ENCODE results near the gene SRPK1. TPM values are rescaled to one million over a fixed set of nuclear protein-coding genes. Genes with fewer than 3 reads are reported as not detected.

Gene SRPK1
- total RNA-seq, 2 experiments from 2014 or later, result 75.6 to 109 TPM

DNA sequence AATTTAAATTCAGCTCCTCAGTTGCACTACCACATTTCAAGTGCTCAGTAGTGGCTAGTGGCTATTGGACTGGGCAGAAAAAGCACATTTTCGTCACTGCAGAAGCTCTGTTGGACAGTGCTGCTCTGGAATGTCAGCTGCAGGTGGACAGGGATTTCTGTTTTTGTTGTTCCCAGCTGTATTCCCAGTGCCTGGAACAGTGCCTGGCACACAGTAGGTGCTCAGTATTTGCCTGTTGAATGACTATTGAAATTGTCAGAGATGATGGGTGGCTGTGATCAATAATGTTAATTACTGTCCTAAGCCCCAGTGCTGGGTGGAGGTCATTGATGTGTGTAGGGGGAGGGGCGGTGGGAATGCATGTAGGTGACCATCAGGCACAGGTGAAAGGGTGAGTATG, 134.6 kb downstream of the SRPK1 start:
- no peaks in the 10 kb centered on the region for H3K9me3 ChIP-seq (ENCODE audit: low read length)
- CTCF ChIA-PET (ENCODE audit: unreplicated experiment), result no interaction called here
- POLR2A ChIA-PET, result no interaction called here
- H3K9me2 ChIP-seq (ENCODE audit: insufficient read depth, low read length), result no peaks in the 10 kb centered on the region
- TF ChIP-seq CTCF (conservative IDR thresholded peaks at IDR 0.05; ENCODE audit: low read length) (no peak), EZH2phosphoT487 (IDR thresholded peaks at IDR 0.05; ENCODE audit: borderline replicate concordance, low read depth, low read length) (no peak)
- H3K4me3 ChIP-seq (ENCODE audit: low read depth, low read length, poor library complexity, severe bottlenecking), result no peak overlapping the region
- H2AFZ ChIP-seq (ENCODE audit: low read length), result no peak overlapping the region
- H4K20me1 ChIP-seq (ENCODE audit: insufficient read depth, low read length), result no peaks in the 10 kb centered on the region
- no peak overlapping the region for H3K4me2 ChIP-seq (ENCODE audit: low read length)
- no peak overlapping the region for H3K27ac ChIP-seq (ENCODE audit: low read depth, low read length, poor library complexity, severe bottlenecking)
- H3K79me2 ChIP-seq (ENCODE audit: insufficient read depth, low read depth, low read length), result no peaks in the 10 kb centered on the region
- no peaks in the 10 kb centered on the region for H3K36me3 ChIP-seq (ENCODE audit: insufficient read depth, low read length)
- no TSS peak for BruUV-seq (replicated peaks)
- no peaks in the 10 kb centered on the region for H3K4me1 ChIP-seq (ENCODE audit: insufficient read depth, low read length, poor library complexity, severe bottlenecking)
- intact Hi-C loops (cut with micrococcal nuclease; ENCODE audit: unreplicated experiment), result no loop called here
- DNase-seq (ENCODE audit: low spot score), result no peak

GRCh38 chr6:35784200-35784599, 136.7 kb downstream of the SRPK1 start:
- Histone ChIP-seq H2AFZ (ENCODE audit: low read length) (no peak overlapping the region), H3K4me1 (ENCODE audit: insufficient read depth, low read length, poor library complexity, severe bottlenecking) (no peaks in the 10 kb centered on the region), H3K9me2 (ENCODE audit: insufficient read depth, low read length) (no peaks in the 10 kb centered on the region), H3K4me3 (ENCODE audit: low read depth, low read length, poor library complexity, severe bottlenecking) (no peak overlapping the region), H3K36me3 (ENCODE audit: insufficient read depth, low read length) (no peaks in the 10 kb centered on the region), H3K9me3 (ENCODE audit: low read length) (no peaks in the 10 kb centered on the region), H3K27ac (ENCODE audit: low read depth, low read length, poor library complexity, severe bottlenecking) (no peak overlapping the region), H3K4me2 (ENCODE audit: low read length) (no peak overlapping the region), H3K79me2 (ENCODE audit: insufficient read depth, low read depth, low read length) (no peaks in the 10 kb centered on the region), H4K20me1 (ENCODE audit: insufficient read depth, low read length) (no peaks in the 10 kb centered on the region)
- DNase-seq (ENCODE audit: low spot score), result no peak
- no peak for TF ChIP-seq CTCF (conservative IDR thresholded peaks at IDR 0.05; ENCODE audit: low read length)
- POLR2A ChIA-PET, result no interaction called here
- intact Hi-C loops (cut with micrococcal nuclease; ENCODE audit: unreplicated experiment), result no loop called here
- CTCF ChIA-PET (ENCODE audit: unreplicated experiment), result interaction anchor here (0.6 kb wide), 1 partner anchor 523 kb away, joined by 3 read pairs; no protein-coding TSS in a partner anchor
- BruUV-seq (replicated peaks), result no TSS peak

Other genes with a start within 250 kb of the SRPK1 start
- gene FKBP5, start 232.2 kb downstream of the SRPK1 start, total RNA-seq (2014; rRNA removed; shearing (Covaris generic)), result 42.5 and 43.2 TPM in 2 replicates
- 79.1 and 81.4 TPM in 2 replicates for gene FKBP5, start 232.2 kb downstream of the SRPK1 start, total RNA-seq (2022)
- 3.4 and 3.7 TPM in 2 replicates for gene ARMC12, start 184.1 kb downstream of the SRPK1 start, total RNA-seq (2014; rRNA removed; shearing (Covaris generic))
- gene ARMC12, start 184.1 kb downstream of the SRPK1 start, total RNA-seq (2022), result 4.4 and 4.9 TPM in 2 replicates
- gene CLPSL2, start 144.5 kb downstream of the SRPK1 start, total RNA-seq (2014; rRNA removed; shearing (Covaris generic)), result not detected in 2 replicates
- gene CLPSL2, start 144.5 kb downstream of the SRPK1 start, total RNA-seq (2022), result not detected in 2 replicates
- not detected in 2 replicates for gene CLPSL1, start 140.1 kb downstream of the SRPK1 start, total RNA-seq (2014; rRNA removed; shearing (Covaris generic))
- not detected in 2 replicates for gene CLPSL1, start 140.1 kb downstream of the SRPK1 start, total RNA-seq (2022)
- gene CLPS, start 123.8 kb downstream of the SRPK1 start, total RNA-seq (2014; rRNA removed; shearing (Covaris generic)), result not detected in 2 replicates
- gene CLPS, start 123.8 kb downstream of the SRPK1 start, total RNA-seq (2022), result not detected in 2 replicates
- gene LHFPL5, start 115.7 kb downstream of the SRPK1 start, total RNA-seq (2014; rRNA removed; shearing (Covaris generic)), result not detected in 2 replicates
- gene LHFPL5, start 115.7 kb downstream of the SRPK1 start, total RNA-seq (2022), result not detected in 2 replicates
- gene SLC26A8, start 103.5 kb upstream of the SRPK1 start, total RNA-seq (2014; rRNA removed; shearing (Covaris generic)), result not detected in 2 replicates
- not detected in 2 replicates for gene SLC26A8, start 103.5 kb upstream of the SRPK1 start, total RNA-seq (2022)
- 30.2 and 38.7 TPM in 2 replicates for gene MAPK14, start 106.7 kb upstream of the SRPK1 start, total RNA-seq (2014; rRNA removed; shearing (Covaris generic))
- gene MAPK14, start 106.7 kb upstream of the SRPK1 start, total RNA-seq (2022), result 43.1 and 45.3 TPM in 2 replicates
- gene MAPK13, start 209.4 kb upstream of the SRPK1 start, total RNA-seq (2014; rRNA removed; shearing (Covaris generic)), result 0.88 TPM in 2 replicates
- 1.2 and 1.8 TPM in 2 replicates for gene MAPK13, start 209.4 kb upstream of the SRPK1 start, total RNA-seq (2022)

All from OCI-LY7 (cell line).